Measurements from ENCODE around the gene AGPAT4. TPM values are rescaled to one million over a fixed set of nuclear protein-coding genes. Genes with fewer than 3 reads are reported as not detected.

Gene AGPAT4
- total and polyA plus RNA-seq, 2 donors (not counting 1 experiment from before 2014, with no cell fraction given): 4.4 to 6.1 TPM

- no peak overlapping the region for H3K4me3 Mint-ChIP-seq
- H3K9me3 ChIP-seq (ENCODE audit: control extremely low read depth in 1 of 3, control insufficient read depth in 2 of 3, insufficient read depth in 1 of 3, low read length in 2 of 3): no peaks in the 10 kb centered on the region
- ChIA-PET CTCF (no interaction called here), POLR2A (no interaction called here)
- 99% methylated on average over 13 of the region's 17 CpGs for WGBS (ENCODE audit: insufficient coverage)
- H3K79me2 ChIP-seq (ENCODE audit: control insufficient read depth, insufficient read depth, low read length): no peaks in the 10 kb centered on the region
- no peaks in the 10 kb centered on the region for H3K27me3 ChIP-seq (replicated peaks in 1 of 4; ENCODE audit: control extremely low read depth in 1 of 4, control insufficient read depth in 3 of 4, insufficient read depth in 4 of 4, low read length in 3 of 4)
- intact Hi-C loops (cut with micrococcal nuclease): no loop called here
- TF ChIP-seq CTCF (IDR thresholded peaks at IDR 0.05): no peak
- TF ChIP-seq EZH2 (IDR thresholded peaks at IDR 0.05; ENCODE audit: borderline replicate concordance, insufficient read depth, low read depth, low read length, poor library complexity, severe bottlenecking): no peak
- no peak for ATAC-seq (ENCODE audit: low read depth)
- no peak overlapping the region for H3K27ac Mint-ChIP-seq
- H3K27ac ChIP-seq (ENCODE audit: low read length in 2 of 2): no peak overlapping the region
- no peak overlapping the region for H3K4me3 ChIP-seq (ENCODE audit: control extremely low read depth in 1 of 5, extremely low read depth in 1 of 5, insufficient read depth in 1 of 5, low read depth in 2 of 5, low read length in 4 of 5)
- peaks cover 7 to 16% of the 10 kb centered on the region in 2 donors for H3K4me1 ChIP-seq (ENCODE audit: control insufficient read depth in 2 of 2, insufficient read depth in 2 of 2, low read length in 2 of 2)
- H4K20me1 ChIP-seq (ENCODE audit: control insufficient read depth, insufficient read depth, low read length, poor library complexity, severe bottlenecking): no peaks in the 10 kb centered on the region
- DNase-seq: no peak
- H3K9me3 Mint-ChIP-seq (ENCODE audit: insufficient read depth): no peaks in the 10 kb centered on the region
- H3K4me1 Mint-ChIP-seq: peaks cover 9% of the 10 kb centered on the region
- H2AFZ ChIP-seq (ENCODE audit: insufficient read depth, low read depth, low read length, poor library complexity, severe bottlenecking): no peak overlapping the region
- H3K4me2 ChIP-seq (replicated peaks; ENCODE audit: low read depth, low read length, poor library complexity, severe bottlenecking): no peak overlapping the region
- H3K36me3 ChIP-seq (replicated peaks in 1 of 2; ENCODE audit: control extremely low read depth in 1 of 2, control insufficient read depth in 1 of 2, extremely low read depth in 1 of 2, insufficient read depth in 2 of 2, low read length in 1 of 2): peaks cover under 1 to 4% of the 10 kb centered on the region in 2 experiments
- no peak overlapping the region for H3K9ac ChIP-seq (ENCODE audit: low read length)
- no peaks in the 10 kb centered on the region for H3K27me3 Mint-ChIP-seq
Observed at GRCh38 chr6:161134550-161135298, 139.1 kb downstream of the AGPAT4 start.

- H3K27me3 ChIP-seq (replicated peaks in 1 of 4; ENCODE audit: control extremely low read depth in 1 of 4, control insufficient read depth in 3 of 4, insufficient read depth in 4 of 4, low read length in 3 of 4): no peaks in the 10 kb centered on the region
- no peaks in the 10 kb centered on the region for H4K20me1 ChIP-seq (ENCODE audit: control insufficient read depth, insufficient read depth, low read length, poor library complexity, severe bottlenecking)
- no peak for TF ChIP-seq EZH2 (IDR thresholded peaks at IDR 0.05; ENCODE audit: borderline replicate concordance, insufficient read depth, low read depth, low read length, poor library complexity, severe bottlenecking)
- TF ChIP-seq CTCF (IDR thresholded peaks at IDR 0.05): no peak
- no peak overlapping the region for H2AFZ ChIP-seq (ENCODE audit: insufficient read depth, low read depth, low read length, poor library complexity, severe bottlenecking)
- no peak overlapping the region for H3K4me2 ChIP-seq (replicated peaks; ENCODE audit: low read depth, low read length, poor library complexity, severe bottlenecking)
- H3K4me1 Mint-ChIP-seq: peaks cover 9% of the 10 kb centered on the region
- ATAC-seq (ENCODE audit: low read depth) (no peak), DNase-seq (no peak)
- peaks cover 1 to 6% of the 10 kb centered on the region in 2 experiments for H3K36me3 ChIP-seq (replicated peaks in 1 of 2; ENCODE audit: control extremely low read depth in 1 of 2, control insufficient read depth in 1 of 2, extremely low read depth in 1 of 2, insufficient read depth in 2 of 2, low read length in 1 of 2)
- whole genome bisulfite sequencing (ENCODE audit: insufficient coverage): 98% methylated on average over 7 of the region's 9 CpGs
- intact Hi-C loops (cut with micrococcal nuclease): no loop called here
- ChIA-PET CTCF (interaction anchor here (1.1 kb wide), 1 partner anchor 237 kb away, joined by 3 read pairs; no protein-coding TSS in a partner anchor), POLR2A (no interaction called here)
- no peak overlapping the region for H3K4me3 Mint-ChIP-seq
- no peak overlapping the region for H3K4me3 ChIP-seq (ENCODE audit: control extremely low read depth in 1 of 5, extremely low read depth in 1 of 5, insufficient read depth in 1 of 5, low read depth in 2 of 5, low read length in 4 of 5)
- no peaks in the 10 kb centered on the region for H3K79me2 ChIP-seq (ENCODE audit: control insufficient read depth, insufficient read depth, low read length)
- H3K9ac ChIP-seq (ENCODE audit: low read length): no peak overlapping the region
- H3K9me3 ChIP-seq (ENCODE audit: control extremely low read depth in 1 of 3, control insufficient read depth in 2 of 3, insufficient read depth in 1 of 3, low read length in 2 of 3): no peaks in the 10 kb centered on the region
- peaks cover 7 to 16% of the 10 kb centered on the region in 2 donors for H3K4me1 ChIP-seq (ENCODE audit: control insufficient read depth in 2 of 2, insufficient read depth in 2 of 2, low read length in 2 of 2)
- no peaks in the 10 kb centered on the region for H3K9me3 Mint-ChIP-seq (ENCODE audit: insufficient read depth)
- no peaks in the 10 kb centered on the region for H3K27me3 Mint-ChIP-seq
- no peak overlapping the region for H3K27ac ChIP-seq (ENCODE audit: low read length in 2 of 2)
- H3K27ac Mint-ChIP-seq: no peak overlapping the region
Observed at GRCh38 chr6:161133963-161134362, 139.9 kb downstream of the AGPAT4 start.

Data from B cell (primary cell).